Stimulated activated naive CD8-positive, alpha-beta T cell treated with anti-CD3 and anti-CD28 coated beads, Interleukin-15, Interleukin-2, amounts not matched to agents 100 U/mL and 50 U/mL, for 24 hours (primary cell): ENCODE measurements around the gene RAB38.

Experiments
- ATAC-seq: fragments of 150-1000 bp; cut with Tn5 transposase; one replicate; pipeline ENCODE4 v1.10.0; 2021
- DNase-seq: peaks from one replicate; pipeline ENCODE4 v3.0.0; 2021

Gene RAB38

GRCh38 chr11:88103337-88104206, 71.7 kb downstream of the RAB38 start:
- ATAC-seq (no peak), DNase-seq (peak; percentile 17)

- no peak for ATAC-seq
Observed at GRCh38 chr11:88102598-88102934, 72.7 kb downstream of the RAB38 start.

GRCh38 chr11:88101881-88102597, 73.2 kb downstream of the RAB38 start:
- DNase-seq = no peak
- no peak for ATAC-seq

More at GRCh38 chr11:88102598-88102934, 72.7 kb downstream of the RAB38 start:
- no peak for DNase-seq

GRCh38 chr11:88100151-88100550, 75.1 kb downstream of the RAB38 start:
- ATAC-seq (no peak), DNase-seq (no peak)

GRCh38 chr11:88098289-88098688, 77.0 kb downstream of the RAB38 start:
- no peak for DNase-seq
- no peak for ATAC-seq

- DNase-seq (no peak), ATAC-seq (no peak)
Observed at GRCh38 chr11:88089134-88089533, 86.1 kb downstream of the RAB38 start.

GRCh38 chr11:88087337-88087736, 87.9 kb downstream of the RAB38 start:
- ATAC-seq (no peak), DNase-seq (no peak)

- ATAC-seq (no peak), DNase-seq (no peak)
Observed at GRCh38 chr11:88086297-88086696, 88.9 kb downstream of the RAB38 start.

- ATAC-seq (no peak), DNase-seq (no peak)
Observed at GRCh38 chr11:88070437-88070836, 104.8 kb downstream of the RAB38 start.

GRCh38 chr11:88068848-88069554, 106.2 kb downstream of the RAB38 start:
- ATAC-seq = no peak
- DNase-seq = no peak

- no peak for DNase-seq
- ATAC-seq = no peak
Observed at GRCh38 chr11:88066090-88066489, 109.2 kb downstream of the RAB38 start.

- no peak for ATAC-seq
- DNase-seq = no peak
Observed at GRCh38 chr11:88064097-88064705, 111.0 kb downstream of the RAB38 start.
